Right lobe of liver (tissue), 4 donors: ENCODE results near the gene VARS2.

ENCODE experiments used
- CTCF ChIP-seq, 4 donors: fragments of 200-600 bp in 3 of 4; fragments of 450-650 bp in 1 of 4; IDR thresholded peaks; one replicate each; pipeline versions ENCODE4 v1.5.1 to v1.8.0; 2016 to 2022; ENCODE audit warnings: antibody characterized with exemption in 4 of 4, mild to moderate bottlenecking in 2 of 4
- POLR2A ChIP-seq: fragments of 450-650 bp; IDR thresholded peaks from one replicate; pipeline ENCODE4 v1.6.1; 2017; ENCODE audit warnings: antibody characterized with exemption, mild to moderate bottlenecking
- donor health status: DM: no; HTN: no; CAD: no.
- donor health status: DM: no; HTN: no; CAD: no.
- donor health status: DM: no; HTN: yes; CAD: no.

GRCh38 chr6:30890646-30891449 is 23.2 kb upstream of the VARS2 start:
- TF ChIP-seq CTCF (IDR thresholded peaks at IDR 0.05) = no peak
- TF ChIP-seq POLR2A = no peak
